Trophoblast cell (in vitro differentiated cells and primary cell): ENCODE results near the gene SLC39A3. TPM values are rescaled to one million over a fixed set of nuclear protein-coding genes. Genes with fewer than 3 reads are reported as not detected.
A peak's percentile ranks its signal among the peaks of the same experiment; 100 is the strongest.

Source experiments
- DNase-seq, 2 donors: peaks; one replicate each; pipeline ENCODE4 v3.0.0-alpha.2; 2016
- H2AFZ ChIP-seq: 2 replicates; pipeline ENCODE4 v1.6.1; 2013; ENCODE audit warnings: low read length, moderate library complexity, mild to moderate bottlenecking; ENCODE audit not compliant: insufficient read depth, poor library complexity
- H2AK5ac ChIP-seq: 2 replicates; pipeline ENCODE4 v1.6.1; 2013; ENCODE audit warnings: mild to moderate bottlenecking, low read length
- H2BK120ac ChIP-seq: 2 replicates; pipeline ENCODE4 v1.6.1; 2013; ENCODE audit warnings: low read length, mild to moderate bottlenecking, moderate library complexity; ENCODE audit not compliant: insufficient read depth, poor library complexity
- H2BK12ac ChIP-seq: 2 replicates; pipeline ENCODE4 v1.6.1; 2013; ENCODE audit warnings: mild to moderate bottlenecking, low read length, moderate library complexity
- H2BK5ac ChIP-seq: 2 replicates; pipeline ENCODE4 v1.6.1; 2013; ENCODE audit warnings: low read length, low read depth, moderate library complexity, mild to moderate bottlenecking; ENCODE audit not compliant: poor library complexity
- H3K14ac ChIP-seq: 2 replicates; pipeline ENCODE4 v1.6.1; 2013; ENCODE audit warnings: mild to moderate bottlenecking, low read length
- H3K18ac ChIP-seq: 2 replicates; pipeline ENCODE4 v1.6.1; 2013; ENCODE audit warnings: mild to moderate bottlenecking, low read length
- H3K23ac ChIP-seq: 2 replicates; pipeline ENCODE4 v1.6.1; 2013; ENCODE audit warnings: low read length
- H3K27ac ChIP-seq: 2 replicates; pipeline ENCODE4 v1.5.1; 2013; ENCODE audit warnings: low read depth, mild to moderate bottlenecking, inconsistent platforms, low read length, moderate library complexity
- H3K27me3 ChIP-seq: 2 replicates; pipeline ENCODE4 v1.6.1; 2013; ENCODE audit warnings: inconsistent platforms, mild to moderate bottlenecking, low read length, moderate library complexity; ENCODE audit not compliant: insufficient read depth
- H3K36me3 ChIP-seq, 2 experiments: 1 replicate in 1 of 2; 2 replicates in 1 of 2; pipeline ENCODE4 v1.6.1; 2013; ENCODE audit warnings: low read length in 2 of 2, mild to moderate bottlenecking in 2 of 2, moderate library complexity in 1 of 2; ENCODE audit not compliant: insufficient read depth in 2 of 2, control insufficient read depth in 1 of 2
- H3K4ac ChIP-seq: 2 replicates; pipeline ENCODE4 v1.6.1; 2013; ENCODE audit warnings: low read depth, mild to moderate bottlenecking, low read length, moderate library complexity
- H3K4me1 ChIP-seq, 2 experiments: 1 replicate in 1 of 2; 2 replicates in 1 of 2; pipeline ENCODE4 v1.6.1; 2013; ENCODE audit warnings: low read length in 2 of 2, mild to moderate bottlenecking in 2 of 2, moderate library complexity in 1 of 2; ENCODE audit not compliant: insufficient read depth in 2 of 2, control insufficient read depth in 1 of 2
- H3K4me2 ChIP-seq: 2 replicates; pipeline ENCODE4 v1.6.1; 2013; ENCODE audit warnings: inconsistent platforms, mild to moderate bottlenecking, low read length, moderate library complexity
- H3K4me3 ChIP-seq: 2 replicates; pipeline ENCODE4 v1.5.1; 2013; ENCODE audit warnings: mild to moderate bottlenecking, low read depth, low read length, inconsistent platforms
- H3K79me1 ChIP-seq: one replicate; pipeline ENCODE4 v1.6.1; 2013; ENCODE audit warnings: low read length
- H3K79me2 ChIP-seq: 2 replicates; pipeline ENCODE4 v1.6.1; 2013; ENCODE audit warnings: low read length, mild to moderate bottlenecking; ENCODE audit not compliant: control insufficient read depth, insufficient read depth, poor library complexity
- H3K9ac ChIP-seq: 2 replicates; pipeline ENCODE4 v1.6.1; 2013; ENCODE audit warnings: mild to moderate bottlenecking, low read length
- H3K9me3 ChIP-seq: 2 replicates; pipeline ENCODE4 v1.6.1; 2013; ENCODE audit warnings: low read depth, mild to moderate bottlenecking, control low read depth, inconsistent platforms, low read length; ENCODE audit not compliant: insufficient read depth
- H4K12ac ChIP-seq: 2 replicates; pipeline ENCODE4 v1.6.1; 2013; ENCODE audit warnings: low read depth, mild to moderate bottlenecking, low read length, moderate library complexity
- H4K8ac ChIP-seq: 2 replicates; pipeline ENCODE4 v1.6.1; 2013; ENCODE audit warnings: low read depth, mild to moderate bottlenecking, low read length, moderate library complexity
- H4K91ac ChIP-seq: one replicate; pipeline ENCODE4 v1.6.1; 2013; ENCODE audit warnings: low read depth, mild to moderate bottlenecking, low read length, moderate library complexity
- WGBS: extraction: QIAGEN DNeasy Blood & Tissue Kit; methylation state at CpG from one replicate; pipeline ENCODE4 v1.1.7; 2013; ENCODE audit warnings: missing lambda C conversion rate; ENCODE audit not compliant: insufficient read length, insufficient coverage; ENCODE audit errors: extremely low coverage; 5-methylcytosine and 5-hydroxymethylcytosine counted together
- polyA plus RNA-seq: library from polyadenylated mRNA; stranded (reverse); fragments of 200-250 nt; gene quantifications from 2 replicates; pipeline ENCODE4 v1.2.3, GENCODE V29; 2013

SLC39A3 gene
- 22.5 and 23.8 TPM in 2 replicates for polyA plus RNA-seq

GRCh38 chr19:2739602-2740313 is at the start of gene SLC39A3:
TSS of gene SLC39A3 (minus strand) at chr19:2740017. CDS start at chr19:2737257, 2,760 bp downstream.
- peak within 1 kb of the TSS; percentile 48 for H2AFZ ChIP-seq
- H3K4me3 ChIP-seq = peak within 1 kb of the TSS; percentile 90
- peak within 1 kb of the TSS; percentile 8 for H4K12ac ChIP-seq
- H3K79me2 ChIP-seq = peaks cover 2% of the 10 kb centered on the region
- H3K27me3 ChIP-seq = no peaks in the 10 kb centered on the region
- H4K91ac ChIP-seq = no peak within 1 kb of the TSS
- peaks cover 2% of the 10 kb centered on the region for H3K79me1 ChIP-seq
- H3K18ac ChIP-seq = no peak within 1 kb of the TSS
- H3K36me3 ChIP-seq = peaks cover 22 to 24% of the 10 kb centered on the region in 2 experiments
- no peak within 1 kb of the TSS for H3K23ac ChIP-seq
- H2BK5ac ChIP-seq = no peak within 1 kb of the TSS
- H3K9me3 ChIP-seq = peaks cover 13% of the 10 kb centered on the region
- H3K4ac ChIP-seq = no peak within 1 kb of the TSS
- no peak within 1 kb of the TSS for H2BK12ac ChIP-seq
- peak within 1 kb of the TSS; percentile 84 for H3K9ac ChIP-seq
- peak within 1 kb of the TSS; percentile 81 for H4K8ac ChIP-seq
- no peak within 1 kb of the TSS for H2AK5ac ChIP-seq
- H3K14ac ChIP-seq = peak within 1 kb of the TSS; percentile 38
- DNase-seq = peak; percentile 94 to 99
- WGBS = no CpG with 5 or more reads among the region's 64 CpGs
- no peak within 1 kb of the TSS for H3K27ac ChIP-seq
- no peak within 1 kb of the TSS for H2BK120ac ChIP-seq
- H3K4me2 ChIP-seq = peak within 1 kb of the TSS; percentile 65
- H3K4me1 ChIP-seq = peaks cover 2 to 5% of the 10 kb centered on the region in 2 experiments

- H3K4me1 ChIP-seq = peaks cover 5 to 6% of the 10 kb centered on the region in 2 experiments
- no peak overlapping the region for H3K4me3 ChIP-seq
- peaks cover 34 to 41% of the 10 kb centered on the region in 2 experiments for H3K36me3 ChIP-seq
- H3K9me3 ChIP-seq = no peaks in the 10 kb centered on the region
- no peaks in the 10 kb centered on the region for H3K27me3 ChIP-seq
- peaks cover 3% of the 10 kb centered on the region for H3K79me1 ChIP-seq
- H3K79me2 ChIP-seq = peaks cover 9% of the 10 kb centered on the region
- no peak overlapping the region for H3K18ac ChIP-seq
- H3K4ac ChIP-seq = peak overlapping the region; percentile 29
- H2BK120ac ChIP-seq = no peak overlapping the region
- DNase-seq = no peak
- H2BK5ac ChIP-seq = no peak overlapping the region
- H2BK12ac ChIP-seq = no peak overlapping the region
- H4K91ac ChIP-seq = no peak overlapping the region
- WGBS = no CpG with 5 or more reads among the region's 5 CpGs
- no peak overlapping the region for H4K12ac ChIP-seq
- no peak overlapping the region for H2AFZ ChIP-seq
- H3K14ac ChIP-seq = no peak overlapping the region
- no peak overlapping the region for H4K8ac ChIP-seq
- H3K9ac ChIP-seq = no peak overlapping the region
- no peak overlapping the region for H2AK5ac ChIP-seq
- no peak overlapping the region for H3K23ac ChIP-seq
- H3K4me2 ChIP-seq = no peak overlapping the region
- H3K27ac ChIP-seq = no peak overlapping the region
Observed at GRCh38 chr19:2788237-2788636, 48.4 kb upstream of the SLC39A3 start.

- Histone ChIP-seq H2BK5ac (no peak overlapping the region), H3K9me3 (no peaks in the 10 kb centered on the region), H3K4me3 (no peak overlapping the region), H3K4ac (peak overlapping the region; percentile 37), H3K79me1 (peaks cover 10% of the 10 kb centered on the region), H2AFZ (no peak overlapping the region), H3K36me3 (peaks cover 28 to 34% of the 10 kb centered on the region in 2 experiments), H3K14ac (no peak overlapping the region), H4K12ac (no peak overlapping the region), H2BK120ac (no peak overlapping the region), H3K4me1 (peaks cover 5 to 9% of the 10 kb centered on the region in 2 experiments), H3K27me3 (no peaks in the 10 kb centered on the region), H4K8ac (no peak overlapping the region), H3K27ac (no peak overlapping the region), H3K4me2 (no peak overlapping the region), H3K18ac (no peak overlapping the region), H3K23ac (no peak overlapping the region), H4K91ac (no peak overlapping the region), H3K79me2 (peaks cover 17% of the 10 kb centered on the region), H2AK5ac (no peak overlapping the region), H3K9ac (no peak overlapping the region), H2BK12ac (no peak overlapping the region)
- no CpG with 5 or more reads among the region's 8 CpGs for WGBS
- peak; percentile 62 to 89 for DNase-seq
Observed at GRCh38 chr19:2787115-2787514, 47.3 kb upstream of the SLC39A3 start.

GRCh38 chr19:2785244-2785997 is 45.6 kb upstream of the SLC39A3 start, which contains the start of gene THOP1:
TSS of gene THOP1 (plus strand) at chr19:2785503. CDS start at chr19:2785663, 160 bp downstream.
- no peak within 1 kb of the TSS for H2BK12ac ChIP-seq

More at GRCh38 chr19:2785244-2785997, 45.6 kb upstream of the SLC39A3 start, which contains the start of gene THOP1:
- Histone ChIP-seq H3K23ac (no peak within 1 kb of the TSS), H2BK5ac (peak within 1 kb of the TSS; percentile 39), H4K8ac (peak within 1 kb of the TSS; percentile 85), H3K36me3 (peaks cover 12 to 17% of the 10 kb centered on the region in 2 experiments), H3K27ac (peak within 1 kb of the TSS; percentile 12), H3K79me1 (peaks cover 10% of the 10 kb centered on the region), H3K4me2 (peak within 1 kb of the TSS; percentile 70), H3K4me1 (peaks cover 5 to 11% of the 10 kb centered on the region in 2 experiments), H3K9me3 (no peaks in the 10 kb centered on the region), H3K4ac (peak within 1 kb of the TSS; percentile 91), H2AK5ac (peak within 1 kb of the TSS; percentile 55), H3K4me3 (peak within 1 kb of the TSS; percentile 93), H3K79me2 (peaks cover 28% of the 10 kb centered on the region), H4K12ac (peak within 1 kb of the TSS; percentile 31), H2AFZ (peak within 1 kb of the TSS; percentile 46), H2BK120ac (peak within 1 kb of the TSS; percentile 25), H3K9ac (peak within 1 kb of the TSS; percentile 94), H3K27me3 (no peaks in the 10 kb centered on the region), H3K14ac (peak within 1 kb of the TSS; percentile 89), H3K18ac (peak within 1 kb of the TSS; percentile 43), H4K91ac (peak within 1 kb of the TSS; percentile 71)
- no CpG with 5 or more reads among the region's 78 CpGs for WGBS
- peak; percentile 100 for DNase-seq
